Right atrium auricular region (tissue), 2 donors: ENCODE results near the gene DNASE1L3. TPM values are rescaled to one million over a fixed set of nuclear protein-coding genes. Genes with fewer than 3 reads are reported as not detected.

Experiments used
- DNase-seq: peaks from one replicate; pipeline ENCODE4 v3.0.0-alpha.2; 2019; ENCODE audit warnings: low spot score
- H3K27ac ChIP-seq, 2 donors: fragments of 200-600 bp; sonication (generic); 1 replicate in 1 of 2; 2 replicates in 1 of 2; pipeline ENCODE4 v1.5.1; 2016 to 2019
- H3K27me3 ChIP-seq, 2 donors: fragments of 200-600 bp; sonication (generic); one replicate each; pipeline versions ENCODE4 v1.5.1 to v1.6.0; 2017 to 2019
- H3K36me3 ChIP-seq: fragments of 200-600 bp; sonication (generic); one replicate; pipeline ENCODE4 v1.5.1; 2016
- H3K4me1 ChIP-seq, 2 donors: fragments of 200-600 bp; sonication (generic); one replicate each; pipeline versions ENCODE4 v1.5.1 to v1.6.0; 2017 to 2019
- H3K4me3 ChIP-seq, 2 donors: fragments of 200-600 bp; sonication (generic); 1 replicate in 1 of 2; 2 replicates in 1 of 2; pipeline ENCODE4 v1.5.1; 2017 to 2019; ENCODE audit warnings: mild to moderate bottlenecking in 1 of 2, moderate library complexity in 1 of 2
- H3K9me3 ChIP-seq, 2 donors: fragments of 200-600 bp; sonication (generic); one replicate each; pipeline ENCODE4 v1.5.1; 2019
- CTCF ChIP-seq, 2 donors: fragments of 200-600 bp; sonication (generic); IDR thresholded peaks; one replicate each; pipeline ENCODE4 v1.5.1; 2019; ENCODE audit warnings: antibody characterized with exemption in 2 of 2
- total RNA-seq, 2 donors: library from RNA; depleted of rRNA; stranded (reverse); fragments of >200 nt; gene quantifications; one replicate each; pipeline ENCODE4 v1.1.0, GENCODE V29; 2016

The DNASE1L3 gene
- total RNA-seq, 2 donors from 2014 or later, result 1.5 to 11.5 TPM

- peaks cover 5% of the 10 kb centered on the region for H3K36me3 ChIP-seq
- H3K4me1 ChIP-seq, result no peaks in the 10 kb centered on the region
- no peak for TF ChIP-seq CTCF (IDR thresholded peaks at IDR 0.05)
- H3K4me3 ChIP-seq, result no peak overlapping the region
- no peak overlapping the region for H3K27ac ChIP-seq
- H3K27me3 ChIP-seq, result no peaks in the 10 kb centered on the region
- H3K9me3 ChIP-seq, result no peaks in the 10 kb centered on the region
- no peak for DNase-seq
Observed at GRCh38 chr3:58254144-58254543, 43.4 kb upstream of the DNASE1L3 start.

DNA sequence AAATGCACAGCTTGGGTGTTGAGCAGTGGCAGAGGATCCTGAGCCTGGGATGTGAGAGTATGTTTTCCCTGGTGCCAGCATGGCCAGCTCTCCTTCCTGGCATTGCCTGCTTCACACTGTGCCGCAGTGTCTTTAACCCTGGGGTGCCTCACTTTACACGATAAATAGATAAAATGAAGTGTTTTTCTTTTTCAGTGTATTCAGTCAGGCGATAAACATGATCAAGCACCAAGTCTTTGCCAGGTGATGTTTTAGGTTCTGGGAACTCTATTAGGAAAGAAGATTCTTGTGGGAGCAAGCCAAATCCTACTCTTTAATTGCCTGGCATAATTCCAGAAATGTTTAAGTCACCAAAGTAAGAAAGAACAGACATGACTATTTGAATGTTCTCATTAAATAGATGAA, 40.9 kb upstream of the DNASE1L3 start:
- no peak overlapping the region for H3K4me3 ChIP-seq
- no peaks in the 10 kb centered on the region for H3K9me3 ChIP-seq
- no peak overlapping the region for H3K27ac ChIP-seq
- no peaks in the 10 kb centered on the region for H3K27me3 ChIP-seq
- no peak for TF ChIP-seq CTCF (IDR thresholded peaks at IDR 0.05)
- DNase-seq, result no peak
- H3K4me1 ChIP-seq, result no peaks in the 10 kb centered on the region
- no peaks in the 10 kb centered on the region for H3K36me3 ChIP-seq

DNA sequence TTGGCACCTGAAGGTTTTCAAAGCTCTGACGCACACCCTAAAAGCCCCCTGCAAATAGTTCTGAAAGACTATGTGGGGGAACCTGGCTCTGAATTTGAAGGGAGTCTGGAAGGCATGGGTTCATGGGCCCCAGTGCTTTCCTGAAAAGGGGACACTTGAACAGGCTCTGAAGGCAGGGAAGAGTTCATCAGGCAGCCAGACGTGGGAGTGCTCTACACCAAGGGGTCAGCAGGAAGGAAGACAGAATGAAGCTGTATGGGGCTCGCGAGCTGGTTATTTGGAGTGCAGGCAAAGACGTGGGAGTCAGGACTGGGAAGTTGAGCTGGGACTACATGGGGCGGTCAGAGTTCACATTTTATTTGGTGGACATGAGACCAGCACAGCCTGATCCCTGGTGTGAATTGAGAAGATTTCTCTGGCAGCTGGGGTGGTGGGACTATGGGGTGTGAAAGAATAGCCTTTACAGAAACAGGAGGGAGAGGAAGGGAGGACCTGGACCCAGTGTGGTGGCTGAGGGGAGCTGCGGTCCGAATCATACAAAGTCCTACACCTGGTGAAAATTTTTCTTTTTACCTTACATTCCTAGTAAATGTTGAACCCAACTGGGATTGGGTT, 39.4 kb upstream of the DNASE1L3 start:
- DNase-seq, result no peak
- H3K27ac ChIP-seq, result no peak overlapping the region
- H3K27me3 ChIP-seq, result no peaks in the 10 kb centered on the region
- H3K4me3 ChIP-seq, result no peak overlapping the region
- TF ChIP-seq CTCF (IDR thresholded peaks at IDR 0.05), result no peak
- no peaks in the 10 kb centered on the region for H3K9me3 ChIP-seq
- peaks cover 0 to 6% of the 10 kb centered on the region in 2 donors for H3K4me1 ChIP-seq
- no peaks in the 10 kb centered on the region for H3K36me3 ChIP-seq

DNA sequence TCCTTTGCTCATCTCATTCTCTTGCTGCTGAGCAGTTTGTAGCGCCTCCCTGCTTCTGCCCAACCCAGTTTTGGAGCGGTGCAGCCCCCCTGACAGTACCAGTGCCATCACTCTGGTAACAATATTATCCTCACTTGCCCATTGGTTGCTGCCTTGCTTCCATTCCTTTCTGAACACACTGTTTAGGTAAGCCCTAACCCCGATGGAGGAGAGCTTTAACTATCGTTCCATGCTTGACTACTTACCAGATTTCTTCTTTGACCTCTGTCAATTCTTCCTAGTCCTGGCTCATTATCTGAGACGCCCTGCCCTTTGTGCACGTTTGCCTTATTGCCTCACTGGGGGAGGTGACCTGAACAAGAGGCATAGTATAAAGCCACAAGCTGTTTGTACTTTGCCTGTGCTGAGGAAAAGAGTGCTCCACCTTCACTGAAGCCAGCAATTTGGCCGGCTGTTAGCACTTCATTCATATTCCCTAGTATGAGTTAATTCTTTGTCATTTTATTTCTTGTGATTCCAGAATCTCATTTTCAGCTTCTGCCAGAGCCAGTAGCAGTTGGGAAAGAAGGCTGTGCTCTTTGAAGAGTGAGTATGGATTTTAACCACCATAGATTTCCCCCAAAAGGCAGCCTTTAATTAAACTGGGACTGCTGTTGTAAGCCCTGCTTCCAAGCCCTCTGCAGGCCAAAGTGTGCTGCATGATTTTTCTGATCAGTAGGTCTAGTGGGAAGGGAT, 38.8 kb upstream of the DNASE1L3 start:
- no peaks in the 10 kb centered on the region for H3K36me3 ChIP-seq
- DNase-seq, result no peak
- H3K27ac ChIP-seq, result no peak overlapping the region
- H3K4me3 ChIP-seq, result no peak overlapping the region
- no peaks in the 10 kb centered on the region for H3K9me3 ChIP-seq
- H3K27me3 ChIP-seq, result no peaks in the 10 kb centered on the region
- peaks cover 0 to 6% of the 10 kb centered on the region in 2 donors for H3K4me1 ChIP-seq
- no peak for TF ChIP-seq CTCF (IDR thresholded peaks at IDR 0.05)

- DNase-seq, result no peak
- TF ChIP-seq CTCF (IDR thresholded peaks at IDR 0.05), result no peak
- H3K27me3 ChIP-seq, result no peaks in the 10 kb centered on the region
- H3K27ac ChIP-seq, result no peak overlapping the region
- H3K9me3 ChIP-seq, result no peaks in the 10 kb centered on the region
- H3K36me3 ChIP-seq, result no peaks in the 10 kb centered on the region
- H3K4me1 ChIP-seq, result peaks cover 0 to 16% of the 10 kb centered on the region in 2 donors
- H3K4me3 ChIP-seq, result no peak overlapping the region
Observed at GRCh38 chr3:58246148-58247047, 35.6 kb upstream of the DNASE1L3 start.
